ENCODE data around the gene MBTPS1. TPM values are rescaled to one million over a fixed set of nuclear protein-coding genes. Genes with fewer than 3 reads are reported as not detected.

Gene MBTPS1
- total and polyA plus RNA-seq, 10 of the 15 experiments (the other 5 are each of a cell fraction or from before 2014, with no cell fraction given) = 1.3 to 43.9 (median 35.2) TPM

DNA sequence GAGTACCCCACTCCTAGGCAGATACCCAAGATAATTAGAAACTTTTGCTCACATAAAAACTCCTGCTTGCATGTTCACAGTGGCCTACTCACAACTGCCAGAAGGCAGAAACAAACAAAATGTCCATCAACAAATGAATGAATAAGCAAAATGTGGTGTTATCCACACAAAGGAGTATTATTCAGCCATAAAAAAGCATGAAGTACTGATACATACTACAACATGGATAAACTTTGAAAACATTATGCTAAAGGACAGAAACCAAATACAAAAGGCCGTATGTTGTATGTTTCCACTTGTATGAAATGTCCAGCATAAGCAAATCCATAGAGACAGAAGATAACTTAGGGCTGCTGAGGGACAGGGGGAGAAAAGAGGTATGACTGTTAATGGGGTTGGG is 26.3 kb upstream of the MBTPS1 start:
- H3K79me2 ChIP-seq (ENCODE audit: control insufficient read depth, insufficient read depth, low read length) = peaks cover 1% of the 10 kb centered on the region
- peaks cover 11% of the 10 kb centered on the region for H3K4me1 ChIP-seq (ENCODE audit: control insufficient read depth, insufficient read depth, low read length)
- no peaks in the 10 kb centered on the region for H4K20me1 ChIP-seq (ENCODE audit: control insufficient read depth, insufficient read depth)
- no peak for DNase-seq (ENCODE audit: low read depth, low spot score)
- ChIA-PET SMC1A (ENCODE audit: uncharacterized antibody, unreplicated experiment) (interaction anchor here (0.7 kb wide), 2 partner anchors 11 to 19 kb away, joined by 3 read pairs; no protein-coding TSS in a partner anchor), CTCF (interaction anchor here (1.4 to 1.7 kb wide), 2 partner anchors 44 to 46 kb away, joined by 3 to 5 read pairs; partner anchors contain the start of gene TAF1C), POLR2A (no interaction called here), RAD21 (ENCODE audit: unreplicated experiment) (no interaction called here)
- no peak overlapping the region for H3K9ac ChIP-seq (ENCODE audit: control insufficient read depth, insufficient read depth, low read length)
- BruUV-seq (replicated peaks) = no TSS peak
- H3K9me3 ChIP-seq (replicated peaks; ENCODE audit: control insufficient read depth, insufficient read depth, low read length) = no peaks in the 10 kb centered on the region
- H3K27me3 ChIP-seq (replicated peaks in 1 of 2; ENCODE audit: control insufficient read depth in 2 of 2, insufficient read depth in 2 of 2, low read length in 1 of 2) = no peaks in the 10 kb centered on the region
- FAIRE-seq = no peak
- 100% methylated on average over 1 of the region's 1 CpG for WGBS (ENCODE audit: insufficient coverage, insufficient replicate concordance, low lambda C conversion rate, missing lambda C conversion rate)
- no peaks in the 10 kb centered on the region for H3K36me3 ChIP-seq (ENCODE audit: control insufficient read depth in 2 of 2, insufficient read depth in 2 of 2, low read length in 1 of 2)
- no peak for ATAC-seq
- no peak overlapping the region for H3K4me2 ChIP-seq (ENCODE audit: control insufficient read depth, insufficient read depth)
- in situ Hi-C loops (cut with MboI) = loop anchor here (5.0 kb wide), 1 partner anchor 56 kb away; no protein-coding TSS in a partner anchor
- TF ChIP-seq PML (IDR thresholded peaks at IDR 0.05; ENCODE audit: low read length) (no peak), JUND (IDR thresholded peaks at IDR 0.05; ENCODE audit: low read depth, low read length) (no peak), POLR2AphosphoS5 (IDR thresholded peaks at IDR 0.05; ENCODE audit: low read length) (no peak), LARP7 (IDR thresholded peaks at IDR 0.05) (no peak), SMAD5 (IDR thresholded peaks at IDR 0.05; ENCODE audit: low read depth) (no peak), EZH2 (IDR thresholded peaks at IDR 0.05; ENCODE audit: borderline replicate concordance, control insufficient read depth, low read depth, low read length) (no peak), JUNB (IDR thresholded peaks at IDR 0.05) (no peak), MEF2A (IDR thresholded peaks at IDR 0.05; ENCODE audit: insufficient read depth, low read depth, low read length) (no peak), HDGF (IDR thresholded peaks at IDR 0.05) (no peak), RAD51 (IDR thresholded peaks at IDR 0.05) (no peak), RCOR1 (conservative IDR thresholded peaks at IDR 0.05; ENCODE audit: low read depth, low read length) (no peak), NR2C1 (IDR thresholded peaks at IDR 0.05) (no peak), CHD1 (IDR thresholded peaks at IDR 0.05; ENCODE audit: low read depth, low read length) (no peak), GATAD2B (conservative IDR thresholded peaks at IDR 0.05; ENCODE audit: low read depth) (no peak), ZBED1 (IDR thresholded peaks at IDR 0.05; ENCODE audit: borderline replicate concordance) (no peak)
- TF ChIP-seq, protein P1, sequence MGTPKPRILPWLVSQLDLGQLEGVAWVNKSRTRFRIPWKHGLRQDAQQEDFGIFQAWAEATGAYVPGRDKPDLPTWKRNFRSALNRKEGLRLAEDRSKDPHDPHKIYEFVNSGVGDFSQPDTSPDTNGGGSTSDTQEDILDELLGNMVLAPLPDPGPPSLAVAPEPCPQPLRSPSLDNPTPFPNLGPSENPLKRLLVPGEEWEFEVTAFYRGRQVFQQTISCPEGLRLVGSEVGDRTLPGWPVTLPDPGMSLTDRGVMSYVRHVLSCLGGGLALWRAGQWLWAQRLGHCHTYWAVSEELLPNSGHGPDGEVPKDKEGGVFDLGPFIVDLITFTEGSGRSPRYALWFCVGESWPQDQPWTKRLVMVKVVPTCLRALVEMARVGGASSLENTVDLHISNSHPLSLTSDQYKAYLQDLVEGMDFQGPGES (IDR thresholded peaks at IDR 0.05) = no peak
- TF ChIP-seq, protein P2, sequence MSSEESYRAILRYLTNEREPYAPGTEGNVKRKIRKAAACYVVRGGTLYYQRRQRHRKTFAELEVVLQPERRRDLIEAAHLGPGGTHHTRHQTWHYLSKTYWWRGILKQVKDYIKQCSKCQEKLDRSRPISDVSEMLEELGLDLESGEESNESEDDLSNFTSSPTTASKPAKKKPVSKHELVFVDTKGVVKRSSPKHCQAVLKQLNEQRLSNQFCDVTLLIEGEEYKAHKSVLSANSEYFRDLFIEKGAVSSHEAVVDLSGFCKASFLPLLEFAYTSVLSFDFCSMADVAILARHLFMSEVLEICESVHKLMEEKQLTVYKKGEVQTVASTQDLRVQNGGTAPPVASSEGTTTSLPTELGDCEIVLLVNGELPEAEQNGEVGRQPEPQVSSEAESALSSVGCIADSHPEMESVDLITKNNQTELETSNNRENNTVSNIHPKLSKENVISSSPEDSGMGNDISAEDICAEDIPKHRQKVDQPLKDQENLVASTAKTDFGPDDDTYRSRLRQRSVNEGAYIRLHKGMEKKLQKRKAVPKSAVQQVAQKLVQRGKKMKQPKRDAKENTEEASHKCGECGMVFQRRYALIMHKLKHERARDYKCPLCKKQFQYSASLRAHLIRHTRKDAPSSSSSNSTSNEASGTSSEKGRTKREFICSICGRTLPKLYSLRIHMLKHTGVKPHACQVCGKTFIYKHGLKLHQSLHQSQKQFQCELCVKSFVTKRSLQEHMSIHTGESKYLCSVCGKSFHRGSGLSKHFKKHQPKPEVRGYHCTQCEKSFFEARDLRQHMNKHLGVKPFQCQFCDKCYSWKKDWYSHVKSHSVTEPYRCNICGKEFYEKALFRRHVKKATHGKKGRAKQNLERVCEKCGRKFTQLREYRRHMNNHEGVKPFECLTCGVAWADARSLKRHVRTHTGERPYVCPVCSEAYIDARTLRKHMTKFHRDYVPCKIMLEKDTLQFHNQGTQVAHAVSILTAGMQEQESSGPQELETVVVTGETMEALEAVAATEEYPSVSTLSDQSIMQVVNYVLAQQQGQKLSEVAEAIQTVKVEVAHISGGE (CRISPR knock-in tag; IDR thresholded peaks at IDR 0.05) = no peak
- TF ChIP-seq, protein P3, sequence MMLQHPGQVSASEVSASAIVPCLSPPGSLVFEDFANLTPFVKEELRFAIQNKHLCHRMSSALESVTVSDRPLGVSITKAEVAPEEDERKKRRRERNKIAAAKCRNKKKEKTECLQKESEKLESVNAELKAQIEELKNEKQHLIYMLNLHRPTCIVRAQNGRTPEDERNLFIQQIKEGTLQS (IDR thresholded peaks at IDR 0.05; ENCODE audit: borderline replicate concordance, extremely low read depth, low read depth, low read length) = no peak
- TF ChIP-seq, protein P4, sequence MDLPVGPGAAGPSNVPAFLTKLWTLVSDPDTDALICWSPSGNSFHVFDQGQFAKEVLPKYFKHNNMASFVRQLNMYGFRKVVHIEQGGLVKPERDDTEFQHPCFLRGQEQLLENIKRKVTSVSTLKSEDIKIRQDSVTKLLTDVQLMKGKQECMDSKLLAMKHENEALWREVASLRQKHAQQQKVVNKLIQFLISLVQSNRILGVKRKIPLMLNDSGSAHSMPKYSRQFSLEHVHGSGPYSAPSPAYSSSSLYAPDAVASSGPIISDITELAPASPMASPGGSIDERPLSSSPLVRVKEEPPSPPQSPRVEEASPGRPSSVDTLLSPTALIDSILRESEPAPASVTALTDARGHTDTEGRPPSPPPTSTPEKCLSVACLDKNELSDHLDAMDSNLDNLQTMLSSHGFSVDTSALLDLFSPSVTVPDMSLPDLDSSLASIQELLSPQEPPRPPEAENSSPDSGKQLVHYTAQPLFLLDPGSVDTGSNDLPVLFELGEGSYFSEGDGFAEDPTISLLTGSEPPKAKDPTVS (IDR thresholded peaks at IDR 0.05; ENCODE audit: low read depth, low read length) = no peak
- H3K27ac ChIP-seq (ENCODE audit: control insufficient read depth, insufficient read depth) = no peak overlapping the region
- no peak overlapping the region for H3K4me3 ChIP-seq
- intact Hi-C loops (cut with micrococcal nuclease; ENCODE audit: unreplicated experiment) = no loop called here
- H2AFZ ChIP-seq (ENCODE audit: control insufficient read depth, low read depth, low read length) = no peak overlapping the region

Measured in GM12878 (cell line).